SU-DHL-6 (cell line): ENCODE data around the gene WFIKKN1.

Source experiments
- H2AFZ ChIP-seq: fragments of 200-600 bp; sonication (generic); 2 replicates; pipeline ENCODE4 v1.6.1; 2014; ENCODE audit warnings: low read depth, mild to moderate bottlenecking, moderate library complexity, mixed read lengths, antibody characterized with exemption, low read length; ENCODE audit not compliant: severe bottlenecking
- H3F3A ChIP-seq: fragments of 200-600 bp; shearing (Covaris generic); 2 replicates; pipeline ENCODE4 v1.6.0; 2016; ENCODE audit warnings: antibody characterized with exemption, mild to moderate bottlenecking; ENCODE audit not compliant: insufficient read depth
- H3K27ac ChIP-seq: fragments of 200-600 bp; sonication (generic); 2 replicates; pipeline ENCODE4 v1.5.1; 2016; ENCODE audit warnings: low read depth, mild to moderate bottlenecking, low read length, moderate library complexity, mixed read lengths
- H3K27me3 ChIP-seq: fragments of 200-600 bp; sonication (generic), shearing (Covaris generic); 2 replicates; pipeline ENCODE4 v1.6.0; 2014; ENCODE audit warnings: mild to moderate bottlenecking, low read length
- H3K36me3 ChIP-seq: fragments of 200-600 bp; sonication (generic); 2 replicates; pipeline ENCODE4 v1.6.1; 2014; ENCODE audit warnings: mild to moderate bottlenecking, low read length, mixed read lengths
- H3K4me2 ChIP-seq: fragments of 300-600, 200-600 bp; shearing (Covaris generic), sonication (generic); 2 replicates; pipeline ENCODE4 v1.6.0; 2014; ENCODE audit warnings: low read length, low read depth, mild to moderate bottlenecking; ENCODE audit not compliant: poor library complexity, severe bottlenecking
- H3K4me3 ChIP-seq: fragments of 200-600 bp; sonication (generic); 2 replicates; pipeline ENCODE4 v1.5.1; 2014; ENCODE audit warnings: antibody characterized with exemption, low read length, mild to moderate bottlenecking, mixed read lengths; ENCODE audit not compliant: insufficient read depth, poor library complexity, severe bottlenecking
- H3K79me2 ChIP-seq: fragments of 200-600 bp; sonication (generic); 2 replicates; pipeline ENCODE4 v1.6.1; 2014; ENCODE audit warnings: mild to moderate bottlenecking, low read length, moderate library complexity; ENCODE audit not compliant: insufficient read depth
- H3K9ac ChIP-seq: fragments of 200-600 bp; sonication (generic); 2 replicates; pipeline ENCODE4 v1.7.0; 2014; ENCODE audit warnings: mild to moderate bottlenecking, low read length
- H3K9me2 ChIP-seq: fragments of 200-600 bp; sonication (generic); replicated peaks from 2 replicates; pipeline ENCODE4 v1.6.1; 2014; ENCODE audit warnings: low read length; ENCODE audit not compliant: insufficient read depth
- H3K9me3 ChIP-seq: fragments of 200-600 bp; sonication (generic); 2 replicates; pipeline ENCODE4 v1.6.1; 2014; ENCODE audit warnings: low read length, mixed read lengths; ENCODE audit not compliant: insufficient read depth
- H4K20me1 ChIP-seq: fragments of 200-600 bp; sonication (generic); 2 replicates; pipeline ENCODE4 v1.6.1; 2014; ENCODE audit warnings: low read depth, mild to moderate bottlenecking, antibody characterized with exemption, low read length, moderate library complexity, mixed read lengths
- CTCF ChIP-seq: fragments of 200-600 bp; sonication (generic); IDR thresholded peaks from one replicate; pipeline ENCODE4 v1.5.1; 2017; ENCODE audit warnings: antibody characterized with exemption, mild to moderate bottlenecking, low read length, moderate library complexity; ENCODE audit not compliant: insufficient read depth, poor library complexity, severe bottlenecking
- EZH2phosphoT487 ChIP-seq: fragments of 200-600 bp; sonication (generic), shearing (Covaris generic); conservative IDR thresholded peaks from 2 replicates; pipeline ENCODE4 v1.6.1; 2018; ENCODE audit warnings: mild to moderate bottlenecking, antibody characterized with exemption, low read length, moderate library complexity, mixed read lengths

WFIKKN1 gene

GRCh38 chr16:660132-660458 lies 29.3 kb downstream of the WFIKKN1 start:
- Histone ChIP-seq H3K9me2 (no peaks in the 10 kb centered on the region), H3K27me3 (no peaks in the 10 kb centered on the region), H4K20me1 (no peaks in the 10 kb centered on the region), H3K36me3 (no peaks in the 10 kb centered on the region), H2AFZ (no peak overlapping the region), H3K4me3 (no peak overlapping the region), H3K9me3 (no peaks in the 10 kb centered on the region), H3K79me2 (no peaks in the 10 kb centered on the region), H3K9ac (no peak overlapping the region), H3F3A (no peaks in the 10 kb centered on the region), H3K27ac (no peak overlapping the region), H3K4me2 (no peak overlapping the region)
- TF ChIP-seq CTCF, result no peak
- no peak for TF ChIP-seq EZH2phosphoT487

GRCh38 chr16:660459-661183 lies 29.8 kb downstream of the WFIKKN1 start:
- Histone ChIP-seq H3K4me2 (no peak overlapping the region), H3K27ac (no peak overlapping the region), H3K9ac (no peak overlapping the region), H3K79me2 (no peaks in the 10 kb centered on the region), H3K36me3 (no peaks in the 10 kb centered on the region), H3K9me2 (no peaks in the 10 kb centered on the region), H3K9me3 (no peaks in the 10 kb centered on the region), H2AFZ (no peak overlapping the region), H3K4me3 (no peak overlapping the region), H4K20me1 (no peaks in the 10 kb centered on the region), H3F3A (no peaks in the 10 kb centered on the region), H3K27me3 (no peaks in the 10 kb centered on the region)
- TF ChIP-seq EZH2phosphoT487 (no peak), CTCF (no peak)

- H3K9me3 ChIP-seq, result no peaks in the 10 kb centered on the region
- no peak overlapping the region for H3K4me3 ChIP-seq
- H2AFZ ChIP-seq, result no peak overlapping the region
- no peak overlapping the region for H3K27ac ChIP-seq
- TF ChIP-seq CTCF (no peak), EZH2phosphoT487 (no peak)
- no peaks in the 10 kb centered on the region for H3K79me2 ChIP-seq
- no peaks in the 10 kb centered on the region for H3K36me3 ChIP-seq
- H3F3A ChIP-seq, result no peaks in the 10 kb centered on the region
- H3K27me3 ChIP-seq, result no peaks in the 10 kb centered on the region
- no peaks in the 10 kb centered on the region for H4K20me1 ChIP-seq
- no peak overlapping the region for H3K9ac ChIP-seq
- no peaks in the 10 kb centered on the region for H3K9me2 ChIP-seq
- H3K4me2 ChIP-seq, result peak overlapping the region; percentile 12
Measured at GRCh38 chr16:661184-661821, 30.5 kb downstream of the WFIKKN1 start.
